LNCAP (cell line): ENCODE measurements around the gene CTNNBIP1.

ENCODE experiments used
- CTCF ChIP-seq: fragments of 450-650 bp; IDR thresholded peaks from 2 replicates; pipeline ENCODE4 v1.5.1; 2017; ENCODE audit warnings: mild to moderate bottlenecking

The CTNNBIP1 gene

GRCh38 chr1:9873992-9874391, 36.1 kb downstream of the CTNNBIP1 start:
- no peak for TF ChIP-seq CTCF

- TF ChIP-seq CTCF = no peak
These were observed 36.7 kb downstream of the CTNNBIP1 start for GRCh38 chr1:9873385-9873784.

GRCh38 chr1:9872430-9873165, 37.5 kb downstream of the CTNNBIP1 start:
- TF ChIP-seq CTCF = no peak

GRCh38 chr1:9871707-9872425, 38.2 kb downstream of the CTNNBIP1 start:
- no peak for TF ChIP-seq CTCF

GRCh38 chr1:9871021-9871420, 39.0 kb downstream of the CTNNBIP1 start:
- no peak for TF ChIP-seq CTCF

GRCh38 chr1:9870572-9870971, 39.5 kb downstream of the CTNNBIP1 start:
- TF ChIP-seq CTCF = no peak

- TF ChIP-seq CTCF = no peak
These were observed 40.2 kb downstream of the CTNNBIP1 start for GRCh38 chr1:9869831-9870251.
